ENCODE measurements around the gene FRMD3. TPM values are rescaled to one million over a fixed set of nuclear protein-coding genes. Genes with fewer than 3 reads are reported as not detected.

Gene FRMD3
- total RNA-seq, 1 experiment from 2014 or later, result 1.4 TPM

DNA sequence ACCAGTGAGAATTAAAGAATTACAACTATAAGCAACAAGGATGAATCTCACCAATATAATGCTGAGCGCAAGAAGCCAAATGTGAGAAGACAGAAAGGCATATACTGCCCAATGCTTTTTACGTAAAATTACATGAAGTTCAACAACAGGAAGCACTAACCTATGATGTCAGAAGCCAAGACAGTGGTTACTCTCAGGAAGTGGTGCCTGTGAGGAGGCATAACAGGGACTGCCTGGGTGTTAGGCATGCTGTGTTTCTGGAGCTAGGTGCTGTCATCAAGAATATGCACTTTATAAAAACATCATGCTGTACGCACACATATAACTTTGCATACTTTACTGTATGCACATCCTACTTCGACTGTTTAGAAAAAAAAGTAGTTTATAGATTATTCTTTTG, 30.1 kb downstream of the FRMD3 start (continued):
- no peak for TF ChIP-seq ARID4B (CRISPR knock-in tag; IDR thresholded peaks at IDR 0.05; ENCODE audit: borderline replicate concordance)
- TF ChIP-seq HMGXB4 (CRISPR knock-in tag; IDR thresholded peaks at IDR 0.05), result no peak

DNA sequence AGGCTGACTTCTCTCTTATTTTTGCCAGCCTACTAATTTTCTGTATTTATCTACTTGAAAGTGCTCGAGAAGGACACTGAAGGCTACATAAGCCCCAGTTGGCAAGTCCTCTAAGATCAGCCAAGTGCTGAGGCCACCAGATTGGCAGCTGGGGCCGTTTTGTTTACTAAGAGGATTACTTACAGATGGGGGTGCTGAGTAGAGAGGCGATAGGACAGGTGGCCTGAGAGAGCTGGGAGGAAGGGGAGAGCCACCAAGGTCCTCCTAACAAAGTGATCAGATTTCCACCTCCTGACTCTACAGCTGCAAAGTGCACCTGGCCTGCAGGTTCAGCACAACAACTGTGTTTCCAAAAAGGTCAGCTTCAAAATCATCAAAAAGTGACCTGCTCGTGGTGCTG, 32.9 kb downstream of the FRMD3 start:
- no peak overlapping the region for H3K4me3 Mint-ChIP-seq
- H3K27ac Mint-ChIP-seq, result no peak overlapping the region
- POLR2A ChIA-PET, result no interaction called here
- DNase-seq (ENCODE audit: low spot score) (no peak), ATAC-seq (no peak)
- H3K9me3 Mint-ChIP-seq, result peaks cover 4% of the 10 kb centered on the region; the same call in 1 of the 2 replicates
- no peaks in the 10 kb centered on the region for H3K27me3 Mint-ChIP-seq (ENCODE audit: low read depth)
- no peaks in the 10 kb centered on the region for H3K36me3 Mint-ChIP-seq
- CTCF ChIA-PET, result no interaction called here
- peaks cover 8% of the 10 kb centered on the region for H3K4me1 Mint-ChIP-seq
- no peak for TF ChIP-seq JUN (CRISPR knock-in tag; IDR thresholded peaks at IDR 0.05)
- no peak for TF ChIP-seq TEAD1 (CRISPR knock-in tag; IDR thresholded peaks at IDR 0.05)
- TF ChIP-seq FOXP1 (CRISPR knock-in tag; IDR thresholded peaks at IDR 0.05; ENCODE audit: borderline replicate concordance), result no peak
- no peak for TF ChIP-seq ZNF425 (CRISPR knock-in tag; conservative IDR thresholded peaks at IDR 0.05)
- TF ChIP-seq TP53 (CRISPR knock-in tag; IDR thresholded peaks at IDR 0.05), result no peak
- TF ChIP-seq SOX15 (CRISPR knock-in tag; IDR thresholded peaks at IDR 0.05), result no peak
- no peak for TF ChIP-seq AR (CRISPR knock-in tag; IDR thresholded peaks at IDR 0.05)
- no peak for TF ChIP-seq TCF7 (CRISPR knock-in tag; IDR thresholded peaks at IDR 0.05; ENCODE audit: low read depth)
- TF ChIP-seq ZBTB21 (CRISPR knock-in tag; IDR thresholded peaks at IDR 0.05; ENCODE audit: borderline replicate concordance), result no peak
- TF ChIP-seq ERG (CRISPR knock-in tag; IDR thresholded peaks at IDR 0.05), result no peak
- no peak for TF ChIP-seq ZNF219 (CRISPR knock-in tag; IDR thresholded peaks at IDR 0.05; ENCODE audit: borderline replicate concordance)

Data from WTC11 (cell line).